GM21786 (cell line): ENCODE data around the gene PGBD2.
"Not testable (repeated sequence)": the region's sequence is repeated elsewhere in the genome, so short reads cannot be mapped to it uniquely, and the experiment has no call there.

Source experiments
- ATAC-seq: cut with Tn5 transposase; IDR thresholded peaks from one replicate; pipeline ENCODE4 v1.9.1; 2021; ENCODE audit not compliant: unreplicated experiment

The PGBD2 gene

DNA sequence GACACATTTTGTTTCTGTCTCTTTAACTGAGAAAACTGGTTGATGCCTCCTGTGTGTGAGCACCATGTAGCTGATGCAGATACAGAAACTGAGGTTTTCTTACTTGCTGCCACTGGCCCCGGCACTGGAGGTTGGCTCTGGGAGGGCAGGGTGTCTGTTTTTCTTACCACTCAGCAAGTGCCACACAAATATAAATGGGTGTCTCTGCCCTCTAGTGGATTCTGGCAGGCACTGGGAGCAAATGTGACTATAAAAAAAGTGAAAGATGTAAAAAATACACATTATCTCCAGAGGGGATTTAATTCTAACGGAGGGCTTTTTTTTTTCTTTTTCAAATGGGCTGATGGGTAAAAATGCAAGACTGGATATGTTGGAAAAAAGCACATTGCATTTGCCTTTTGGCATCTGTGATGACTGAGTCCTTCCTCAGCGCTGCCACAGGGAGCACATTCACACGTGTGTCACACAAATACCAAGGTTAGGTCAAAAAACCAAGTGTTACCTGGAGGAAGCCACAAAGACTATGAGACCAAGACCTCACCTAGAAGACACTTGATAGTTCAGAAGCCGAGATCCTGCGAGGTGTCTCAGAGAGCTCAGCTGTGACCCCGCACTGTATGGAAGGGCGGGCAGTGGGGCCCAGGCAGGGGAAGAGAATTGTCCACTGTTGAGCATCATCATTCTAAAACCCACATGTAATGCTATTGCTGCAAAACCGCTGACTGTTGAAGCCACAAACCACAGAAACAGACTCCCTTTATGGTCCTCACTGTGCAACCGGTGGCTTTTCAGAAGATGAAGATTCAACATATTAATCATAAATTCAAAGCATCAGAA lies 18.9 kb downstream of the PGBD2 start:
- peak; percentile 95 for ATAC-seq

- ATAC-seq: not testable (repeated sequence)
Measured at GRCh38 chr1:248925859-248926258, 19.8 kb downstream of the PGBD2 start.

DNA sequence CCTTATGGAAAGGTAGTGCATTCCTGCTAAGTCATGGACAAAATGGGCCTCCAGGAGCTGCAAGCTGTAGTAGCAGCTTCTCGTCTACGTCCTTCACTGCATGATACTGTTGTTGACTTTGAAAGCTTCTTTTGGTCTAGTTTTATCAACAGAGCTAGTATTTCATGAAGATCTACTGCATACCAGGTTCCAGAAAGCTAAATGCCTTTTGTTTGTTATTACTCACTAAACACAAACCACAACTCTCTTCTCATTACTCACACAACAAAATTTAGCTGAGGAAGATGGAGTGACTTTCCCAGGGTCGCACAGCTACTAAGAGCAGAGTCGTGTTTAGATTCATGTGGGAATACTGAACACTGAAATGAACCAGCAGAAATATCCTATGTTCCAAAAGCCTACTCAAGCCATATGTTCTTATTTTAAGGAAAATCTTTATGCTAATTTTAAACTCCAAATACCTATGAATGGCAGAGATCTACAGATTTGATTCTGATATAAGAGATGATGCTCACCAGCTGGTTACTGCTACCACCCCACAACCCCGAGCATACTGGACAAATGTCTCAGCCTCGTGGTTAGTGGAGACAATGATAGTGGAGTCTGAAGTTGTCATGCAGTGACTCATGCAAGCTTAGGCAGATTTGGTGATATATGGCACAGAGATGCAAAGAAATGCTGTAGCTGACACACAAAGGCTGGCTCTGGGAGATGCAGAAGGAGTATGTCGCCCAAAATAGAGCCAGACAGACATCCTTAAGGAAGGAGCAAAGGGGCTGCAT lies 20.6 kb downstream of the PGBD2 start:
- ATAC-seq: no peak

DNA sequence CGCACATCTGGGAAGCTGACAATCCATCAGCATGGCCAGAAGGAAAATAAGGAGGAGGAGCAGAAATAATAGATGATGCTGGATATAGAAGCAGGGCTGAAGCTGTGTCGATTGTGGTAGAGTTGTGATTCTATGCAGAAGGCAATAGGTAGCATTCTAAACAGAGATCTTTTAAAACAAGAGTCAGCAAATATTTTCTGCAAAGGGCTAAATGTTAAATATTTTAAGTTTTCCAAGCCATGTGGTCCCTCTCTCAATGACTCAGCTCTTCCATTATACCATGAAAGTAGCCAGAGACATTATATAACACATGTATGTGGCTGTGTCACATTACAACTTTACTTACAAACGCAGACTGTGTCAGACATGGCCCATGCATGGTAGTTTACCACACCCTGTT lies 21.2 kb downstream of the PGBD2 start:
- ATAC-seq: not testable (repeated sequence)

- ATAC-seq: not testable (repeated sequence)
Measured at GRCh38 chr1:248928122-248928521, 22.1 kb downstream of the PGBD2 start.

GRCh38 chr1:248930037-248930436 lies 24.0 kb downstream of the PGBD2 start:
- ATAC-seq: not testable (repeated sequence)

- ATAC-seq: not testable (repeated sequence)
Measured at GRCh38 chr1:248938173-248938809, 32.3 kb downstream of the PGBD2 start.

GRCh38 chr1:248944134-248944999 lies 38.3 kb downstream of the PGBD2 start:
- not testable (repeated sequence) for ATAC-seq

DNA sequence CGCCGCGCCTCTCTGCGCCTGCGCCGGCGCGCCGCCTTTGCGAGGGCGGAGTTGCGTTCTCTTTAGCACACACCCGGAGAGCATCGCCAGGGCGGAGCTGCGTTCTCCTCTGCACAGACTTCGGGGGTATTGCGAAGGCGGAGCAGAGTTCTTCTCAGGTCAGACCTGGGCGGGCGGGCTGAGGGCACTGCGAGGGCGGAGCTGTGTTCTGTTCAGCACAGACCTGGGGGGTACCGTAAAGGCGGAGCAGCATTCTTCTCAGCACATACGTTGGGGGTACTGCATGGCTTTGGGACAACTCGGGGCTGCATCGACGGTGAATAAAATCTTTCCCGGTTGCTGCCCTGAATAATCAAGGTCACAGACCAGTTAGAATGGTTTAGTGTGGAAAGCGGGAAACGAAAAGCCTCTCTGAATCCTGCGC lies 39.0 kb downstream of the PGBD2 start:
- ATAC-seq: not testable (repeated sequence)

DNA sequence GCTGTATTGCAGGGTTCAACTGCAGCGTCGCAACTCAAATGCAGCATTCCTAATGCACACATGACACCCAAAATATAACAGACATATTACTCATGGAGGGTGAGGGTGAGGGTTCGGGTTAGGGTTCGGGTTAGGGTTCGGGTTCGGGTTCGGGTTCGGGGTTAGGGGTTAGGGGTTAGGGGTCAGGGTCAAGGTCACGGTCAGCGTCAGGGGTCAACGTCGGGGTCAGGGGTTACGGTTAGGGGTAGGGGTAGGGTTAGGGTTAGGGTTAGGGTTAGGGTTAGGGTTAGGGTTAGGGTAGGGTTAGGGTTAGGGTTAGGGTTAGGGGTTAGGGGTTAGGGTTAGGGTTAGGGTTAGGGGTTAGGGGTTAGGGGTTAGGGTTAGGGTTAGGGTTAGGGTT lies 39.4 kb downstream of the PGBD2 start:
- ATAC-seq: not testable (repeated sequence)

GRCh38 chr1:248945856-248946416 lies 39.9 kb downstream of the PGBD2 start:
- ATAC-seq: not testable (repeated sequence)
